Activated B cell treated with CpG ODN at 0.5 μM for 24 hours (primary cell): Measurements from ENCODE around the gene CHD3. TPM values are rescaled to one million over a fixed set of nuclear protein-coding genes. Genes with fewer than 3 reads are reported as not detected.

Source experiments
- ATAC-seq: fragments of 200-7000 bp; cut with Tn5 transposase; one replicate; pipeline ENCODE4 v1.10.0; 2021; ENCODE audit warnings: low read depth, mild to moderate bottlenecking, moderate library complexity
- CTCF ChIA-PET: fragments of 350-600 bp; sonication (Branson Sonifier 250); formaldehyde crosslinking; loops from one replicate; lab custom pipeline; 2021; ENCODE audit warnings: antibody characterized with exemption; lab: Charles Lee
- POLR2A ChIA-PET: fragments of 350-600 bp; sonication (Branson Sonifier 250); formaldehyde crosslinking; loops from one replicate; lab custom pipeline; 2021; ENCODE audit warnings: antibody characterized with exemption; lab: Charles Lee
- DNase-seq: peaks from one replicate; pipeline ENCODE4 v3.0.0; 2022
- H3K27ac Mint-ChIP-seq: one replicate; pipeline ENCODE4 v1.8.0; 2020; ENCODE audit warnings: mixed read lengths
- H3K27me3 Mint-ChIP-seq: one replicate; pipeline ENCODE4 v1.8.0; 2021; ENCODE audit warnings: mixed read lengths
- H3K36me3 Mint-ChIP-seq: one replicate; pipeline ENCODE4 v1.8.0; 2021; ENCODE audit warnings: low read depth, mixed read lengths
- H3K4me1 Mint-ChIP-seq: one replicate; pipeline ENCODE4 v1.8.0; 2021; ENCODE audit warnings: mixed read lengths
- H3K4me3 Mint-ChIP-seq: one replicate; pipeline ENCODE4 v1.8.0; 2020; ENCODE audit warnings: mild to moderate bottlenecking, mixed read lengths
- H3K9me3 Mint-ChIP-seq: one replicate; pipeline ENCODE4 v1.8.0; 2020; ENCODE audit warnings: mixed read lengths
- intact Hi-C: fragments of 100-400 bp; cut with micrococcal nuclease; formaldehyde crosslinking; loops from one replicate; pipeline ENCODE4 v1.15.1; 2024
- total RNA-seq: library from RNA; stranded (reverse); gene quantifications from 2 replicates; pipeline ENCODE4 v1.2.3, GENCODE V29; 2022
- TF ChIP-seq, protein P1 (sequence below): fragments of 200-600 bp; IDR thresholded peaks from one replicate; pipeline ENCODE4 v1.8.0; 2022; ENCODE audit warnings: antibody characterized with exemption, mild to moderate bottlenecking

The CHD3 gene
- total RNA-seq, 1 donor from 2014 or later, result 109 TPM

DNA sequence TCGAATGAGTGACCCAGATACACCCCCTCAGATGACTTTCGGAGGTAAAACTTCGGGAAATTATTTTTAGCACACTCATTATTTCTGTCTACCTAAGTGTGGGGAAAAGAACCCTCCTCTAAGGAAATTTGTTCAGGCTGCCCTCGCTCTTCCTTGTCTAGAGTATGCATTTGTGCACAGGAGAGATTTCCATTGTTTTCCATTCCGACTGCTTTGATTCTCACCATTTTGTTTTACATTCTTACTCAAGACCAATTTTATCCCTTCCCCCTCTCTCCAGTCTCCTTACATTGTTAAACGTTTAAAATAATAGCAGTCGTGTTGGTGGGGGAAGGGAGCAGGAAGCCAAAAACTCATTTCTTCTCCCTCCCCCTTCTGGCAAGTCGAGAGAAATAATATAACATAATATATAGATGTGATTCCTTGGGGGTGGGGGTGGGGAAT lies 1.5 kb upstream of the CHD3 start:
- no peak for ATAC-seq
- H3K36me3 Mint-ChIP-seq, result peaks cover 22% of the 10 kb centered on the region
- H3K27me3 Mint-ChIP-seq, result no peaks in the 10 kb centered on the region
- TF ChIP-seq, protein P1, sequence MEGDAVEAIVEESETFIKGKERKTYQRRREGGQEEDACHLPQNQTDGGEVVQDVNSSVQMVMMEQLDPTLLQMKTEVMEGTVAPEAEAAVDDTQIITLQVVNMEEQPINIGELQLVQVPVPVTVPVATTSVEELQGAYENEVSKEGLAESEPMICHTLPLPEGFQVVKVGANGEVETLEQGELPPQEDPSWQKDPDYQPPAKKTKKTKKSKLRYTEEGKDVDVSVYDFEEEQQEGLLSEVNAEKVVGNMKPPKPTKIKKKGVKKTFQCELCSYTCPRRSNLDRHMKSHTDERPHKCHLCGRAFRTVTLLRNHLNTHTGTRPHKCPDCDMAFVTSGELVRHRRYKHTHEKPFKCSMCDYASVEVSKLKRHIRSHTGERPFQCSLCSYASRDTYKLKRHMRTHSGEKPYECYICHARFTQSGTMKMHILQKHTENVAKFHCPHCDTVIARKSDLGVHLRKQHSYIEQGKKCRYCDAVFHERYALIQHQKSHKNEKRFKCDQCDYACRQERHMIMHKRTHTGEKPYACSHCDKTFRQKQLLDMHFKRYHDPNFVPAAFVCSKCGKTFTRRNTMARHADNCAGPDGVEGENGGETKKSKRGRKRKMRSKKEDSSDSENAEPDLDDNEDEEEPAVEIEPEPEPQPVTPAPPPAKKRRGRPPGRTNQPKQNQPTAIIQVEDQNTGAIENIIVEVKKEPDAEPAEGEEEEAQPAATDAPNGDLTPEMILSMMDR, result no peak
- no peaks in the 10 kb centered on the region for H3K9me3 Mint-ChIP-seq
- no peak overlapping the region for H3K27ac Mint-ChIP-seq
- POLR2A ChIA-PET, result interaction anchor here (1.1 kb wide), 1 partner anchor 44 kb away, joined by 4 read pairs; no protein-coding TSS in a partner anchor
- DNase-seq, result no peak
- intact Hi-C loops, result loop anchor here (1.0 to 2.0 kb wide), 5 partner anchors 25 to 200 kb away; partner anchors contain the start of genes CNTROB, KDM6B and TP53
- CTCF ChIA-PET, result interaction anchor here (1.3 kb wide), 1 partner anchor 22 kb away, joined by 3 read pairs; no protein-coding TSS in a partner anchor
- H3K4me3 Mint-ChIP-seq, result no peak overlapping the region
- peaks cover 8% of the 10 kb centered on the region for H3K4me1 Mint-ChIP-seq

DNA sequence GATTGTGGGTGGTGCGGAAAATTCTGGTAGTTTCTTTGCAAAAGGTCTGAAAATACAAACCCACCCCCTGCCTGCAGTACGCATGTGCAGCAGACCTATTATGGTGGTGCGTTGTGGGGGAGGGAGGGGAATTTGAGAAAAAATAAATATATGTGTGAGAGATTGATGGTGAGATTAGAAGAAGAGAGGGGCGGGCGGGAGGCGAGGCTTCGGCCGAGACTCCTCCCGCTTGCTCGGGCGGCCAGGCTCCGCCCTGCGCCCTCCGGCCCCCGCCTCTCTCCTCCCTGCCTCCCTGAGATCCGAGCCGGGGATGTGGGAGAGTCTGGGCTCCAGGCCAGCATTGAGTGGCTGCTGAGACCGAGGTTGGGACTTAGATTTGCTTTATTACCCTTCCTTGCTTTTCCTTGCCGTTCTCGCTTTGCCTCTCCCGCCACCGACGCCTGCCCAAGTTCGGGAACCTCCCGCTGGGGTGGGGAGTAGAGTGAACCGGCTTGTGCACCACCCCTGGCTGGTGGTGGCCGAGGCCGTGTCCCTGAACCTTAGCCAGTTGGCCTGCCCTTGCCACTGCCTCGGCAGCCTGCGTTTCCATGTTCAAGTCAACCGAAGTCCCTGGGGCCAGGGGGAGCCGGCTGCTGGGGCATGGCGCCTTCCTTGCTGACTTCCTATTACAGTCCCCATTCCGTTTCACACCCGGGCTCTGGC lies 956 bp upstream of the CHD3 start:
- H3K36me3 Mint-ChIP-seq, result peaks cover 24% of the 10 kb centered on the region
- TF ChIP-seq, protein P1, result no peak
- intact Hi-C loops, result loop anchor here (1.0 to 2.0 kb wide), 5 partner anchors 25 to 201 kb away; partner anchors contain the start of genes CNTROB, KDM6B and TP53
- H3K4me1 Mint-ChIP-seq, result peaks cover 8% of the 10 kb centered on the region
- CTCF ChIA-PET, result no interaction called here
- H3K9me3 Mint-ChIP-seq, result no peaks in the 10 kb centered on the region
- no peak overlapping the region for H3K27ac Mint-ChIP-seq
- ATAC-seq (peak; percentile 76), DNase-seq (peak; percentile 60)
- POLR2A ChIA-PET, result interaction anchor here (1.9 kb wide), 1 partner anchor 46 kb away, joined by 6 read pairs; no protein-coding TSS in a partner anchor
- no peak overlapping the region for H3K4me3 Mint-ChIP-seq
- H3K27me3 Mint-ChIP-seq, result no peaks in the 10 kb centered on the region

DNA sequence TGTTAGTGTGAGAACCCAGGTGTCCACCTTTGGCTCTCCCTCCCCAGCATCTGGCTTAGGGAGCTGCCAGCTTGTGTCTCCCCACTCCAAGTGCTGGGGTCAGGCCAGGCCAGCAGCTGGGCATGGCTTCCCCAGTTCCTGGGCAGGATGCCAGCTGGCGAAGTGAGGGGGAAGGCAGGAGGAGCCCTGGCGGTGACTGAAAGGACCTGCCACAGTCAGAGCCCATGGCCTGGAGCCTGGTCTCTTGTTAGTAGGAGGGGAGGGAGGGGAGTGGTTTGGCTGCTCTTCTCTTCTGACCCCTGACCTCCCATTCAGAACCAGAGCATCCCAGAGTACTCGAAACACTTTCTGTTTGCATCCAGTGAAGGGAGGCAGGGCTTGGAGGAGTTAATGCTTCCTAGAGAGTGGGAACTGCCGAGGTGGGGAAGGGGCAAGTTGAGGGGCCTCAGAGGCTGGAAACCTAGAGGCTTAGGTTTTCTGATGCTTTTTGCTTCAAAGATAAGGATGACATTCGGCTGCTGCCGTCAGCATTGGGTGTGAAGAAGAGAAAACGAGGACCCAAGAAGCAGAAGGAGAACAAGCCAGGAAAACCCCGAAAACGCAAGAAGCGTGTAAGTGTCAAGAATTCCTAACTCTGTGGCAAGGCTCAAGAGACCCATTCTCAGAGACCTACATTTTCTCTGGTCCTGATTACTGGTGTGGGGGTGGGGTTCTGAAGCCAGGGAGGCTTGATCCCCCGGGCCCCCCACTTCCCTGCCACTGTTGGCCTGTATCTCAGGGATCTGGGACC lies 772 bp downstream of the CHD3 start:
- Mint-ChIP-seq H3K4me1 (peaks cover 5% of the 10 kb centered on the region), H3K4me3 (no peak overlapping the region), H3K27ac (peak overlapping the region; percentile 41), H3K27me3 (no peaks in the 10 kb centered on the region), H3K9me3 (no peaks in the 10 kb centered on the region), H3K36me3 (peaks cover 37% of the 10 kb centered on the region)
- DNase-seq (no peak), ATAC-seq (no peak)
- CTCF ChIA-PET, result no interaction called here
- TF ChIP-seq, protein P1, result no peak
- intact Hi-C loops, result no loop called here
- POLR2A ChIA-PET, result interaction anchor here (1.9 kb wide), 1 partner anchor 47 kb away, joined by 6 read pairs; no protein-coding TSS in a partner anchor

DNA sequence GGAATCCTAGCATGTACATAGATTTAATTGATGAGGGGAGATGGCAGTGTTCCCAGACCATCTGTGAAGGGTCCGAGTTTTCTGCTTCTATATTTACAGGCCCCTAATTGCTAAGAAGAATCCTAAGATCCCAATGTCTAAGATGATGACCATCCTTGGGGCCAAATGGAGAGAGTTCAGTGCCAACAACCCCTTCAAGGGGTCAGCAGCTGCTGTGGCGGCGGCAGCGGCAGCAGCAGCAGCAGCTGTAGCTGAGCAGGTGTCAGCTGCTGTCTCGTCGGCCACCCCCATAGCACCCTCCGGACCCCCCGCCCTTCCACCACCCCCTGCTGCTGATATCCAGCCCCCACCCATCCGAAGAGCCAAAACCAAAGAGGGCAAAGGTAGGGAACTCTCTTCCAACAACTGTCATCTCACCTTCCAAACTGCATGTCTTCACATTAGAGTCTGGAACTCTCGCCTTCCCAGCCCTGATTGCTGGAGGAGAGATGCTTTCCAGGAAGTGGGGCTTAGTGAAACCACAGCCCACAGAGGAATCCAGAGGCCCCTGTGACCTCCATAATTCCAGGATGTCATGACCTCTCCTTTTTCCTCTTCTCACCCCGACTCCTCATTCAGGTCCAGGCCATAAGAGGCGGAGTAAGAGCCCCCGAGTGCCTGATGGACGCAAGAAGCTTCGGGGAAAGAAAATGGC lies 4.7 kb downstream of the CHD3 start:
- DNase-seq, result no peak
- H3K36me3 Mint-ChIP-seq, result peaks cover 67% of the 10 kb centered on the region
- ChIA-PET CTCF (no interaction called here), POLR2A (no interaction called here)
- H3K4me1 Mint-ChIP-seq, result no peaks in the 10 kb centered on the region
- intact Hi-C loops, result no loop called here
- no peak overlapping the region for H3K27ac Mint-ChIP-seq
- H3K9me3 Mint-ChIP-seq, result no peaks in the 10 kb centered on the region
- H3K4me3 Mint-ChIP-seq, result no peak overlapping the region
- TF ChIP-seq, protein P1, result no peak
- no peaks in the 10 kb centered on the region for H3K27me3 Mint-ChIP-seq
- no peak for ATAC-seq
